ENCODE measurements around the gene BCDIN3D. TPM values are rescaled to one million over a fixed set of nuclear protein-coding genes. Genes with fewer than 3 reads are reported as not detected.

BCDIN3D gene
- total RNA-seq, 2 donors from 2014 or later, result 1.3 to 3.6 TPM

DNA sequence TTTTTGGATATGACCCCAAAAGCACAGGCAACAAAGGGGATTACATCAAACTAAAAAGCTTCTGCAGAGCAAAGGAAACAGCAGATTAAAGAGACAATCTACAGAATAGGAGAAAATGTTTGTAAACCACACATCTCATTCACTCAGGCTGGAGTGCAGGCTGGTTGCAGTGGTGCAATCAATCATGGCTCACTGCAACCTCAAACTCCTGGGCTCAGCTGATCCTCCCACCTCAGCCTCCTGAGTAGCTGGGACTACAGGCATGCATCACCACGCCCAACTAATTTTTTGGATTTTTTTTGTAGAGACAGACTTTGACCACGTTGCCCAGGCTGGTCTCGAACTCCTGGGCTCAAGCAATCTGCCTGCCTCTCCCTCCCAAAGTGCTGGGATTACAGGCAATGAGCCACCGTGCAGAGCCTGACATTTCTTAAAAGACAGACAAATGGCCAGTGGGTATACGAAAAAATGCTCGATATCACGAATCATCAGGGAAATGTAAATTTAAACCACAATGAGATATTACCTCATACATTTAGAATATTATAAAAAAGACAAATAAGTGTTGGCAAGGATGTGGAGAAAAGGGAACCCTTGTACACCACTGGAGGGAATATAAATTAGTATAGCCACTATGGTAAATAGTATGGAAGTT is 24.5 kb downstream of the BCDIN3D start:
- WGBS, 2 donors, result 77 to 82% methylated on average over 7 of the region's 7 CpGs
- intact Hi-C loops (cut with DNase I), result no loop called here

DNA sequence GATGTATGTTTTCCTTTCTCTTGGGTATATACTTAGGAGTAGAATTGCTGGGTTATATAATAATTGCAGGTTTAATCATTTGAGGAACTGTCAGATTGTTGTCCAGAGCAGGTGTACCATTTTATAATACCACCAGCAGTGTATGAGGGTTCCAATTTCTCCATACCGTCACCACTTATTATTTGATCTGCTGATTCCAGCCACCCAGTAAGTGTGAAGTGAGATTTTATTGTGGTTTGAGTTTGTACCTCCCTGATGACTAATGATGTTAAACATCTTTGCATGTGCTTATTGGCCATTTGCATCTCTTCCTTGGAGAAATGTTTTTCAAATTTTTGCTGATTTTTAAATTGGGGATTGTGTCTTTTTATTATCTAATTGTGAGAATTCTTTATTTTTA is 29.8 kb downstream of the BCDIN3D start:
- DNase-seq (no peak), ATAC-seq (no peak)
- WGBS, 2 donors, result 90 to 100% methylated on average over 1 of the region's 1 CpG
- TF ChIP-seq, protein P1, sequence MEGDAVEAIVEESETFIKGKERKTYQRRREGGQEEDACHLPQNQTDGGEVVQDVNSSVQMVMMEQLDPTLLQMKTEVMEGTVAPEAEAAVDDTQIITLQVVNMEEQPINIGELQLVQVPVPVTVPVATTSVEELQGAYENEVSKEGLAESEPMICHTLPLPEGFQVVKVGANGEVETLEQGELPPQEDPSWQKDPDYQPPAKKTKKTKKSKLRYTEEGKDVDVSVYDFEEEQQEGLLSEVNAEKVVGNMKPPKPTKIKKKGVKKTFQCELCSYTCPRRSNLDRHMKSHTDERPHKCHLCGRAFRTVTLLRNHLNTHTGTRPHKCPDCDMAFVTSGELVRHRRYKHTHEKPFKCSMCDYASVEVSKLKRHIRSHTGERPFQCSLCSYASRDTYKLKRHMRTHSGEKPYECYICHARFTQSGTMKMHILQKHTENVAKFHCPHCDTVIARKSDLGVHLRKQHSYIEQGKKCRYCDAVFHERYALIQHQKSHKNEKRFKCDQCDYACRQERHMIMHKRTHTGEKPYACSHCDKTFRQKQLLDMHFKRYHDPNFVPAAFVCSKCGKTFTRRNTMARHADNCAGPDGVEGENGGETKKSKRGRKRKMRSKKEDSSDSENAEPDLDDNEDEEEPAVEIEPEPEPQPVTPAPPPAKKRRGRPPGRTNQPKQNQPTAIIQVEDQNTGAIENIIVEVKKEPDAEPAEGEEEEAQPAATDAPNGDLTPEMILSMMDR (IDR thresholded peaks at IDR 0.05), result no peak
- no peak for TF ChIP-seq POLR2A (IDR thresholded peaks at IDR 0.05)
- H3K27ac ChIP-seq, result no peak overlapping the region
- H3K9me3 ChIP-seq, result no peaks in the 10 kb centered on the region
- no peaks in the 10 kb centered on the region for H3K27me3 ChIP-seq
- no peaks in the 10 kb centered on the region for H3K4me1 ChIP-seq
- H3K36me3 ChIP-seq (replicated peaks in 1 of 2; ENCODE audit: insufficient read depth in 1 of 2, low read depth in 2 of 2), result no peaks in the 10 kb centered on the region
- intact Hi-C loops (cut with DNase I), result no loop called here
- H3K4me3 ChIP-seq, result no peak overlapping the region

More for the DNA sequence above, 24.5 kb downstream of the BCDIN3D start:
- H3K36me3 ChIP-seq (replicated peaks in 1 of 2; ENCODE audit: insufficient read depth in 1 of 2, low read depth in 2 of 2), result no peaks in the 10 kb centered on the region
- H3K27ac ChIP-seq, result no peak overlapping the region
- H3K4me1 ChIP-seq, result no peaks in the 10 kb centered on the region
- no peaks in the 10 kb centered on the region for H3K9me3 ChIP-seq
- H3K4me3 ChIP-seq, result no peak overlapping the region
- no peak for DNase-seq
- H3K27me3 ChIP-seq, result no peaks in the 10 kb centered on the region
- TF ChIP-seq POLR2A (IDR thresholded peaks at IDR 0.05), result no peak
- TF ChIP-seq, protein P1 (IDR thresholded peaks at IDR 0.05), result no peak
- ATAC-seq, result no peak

DNA sequence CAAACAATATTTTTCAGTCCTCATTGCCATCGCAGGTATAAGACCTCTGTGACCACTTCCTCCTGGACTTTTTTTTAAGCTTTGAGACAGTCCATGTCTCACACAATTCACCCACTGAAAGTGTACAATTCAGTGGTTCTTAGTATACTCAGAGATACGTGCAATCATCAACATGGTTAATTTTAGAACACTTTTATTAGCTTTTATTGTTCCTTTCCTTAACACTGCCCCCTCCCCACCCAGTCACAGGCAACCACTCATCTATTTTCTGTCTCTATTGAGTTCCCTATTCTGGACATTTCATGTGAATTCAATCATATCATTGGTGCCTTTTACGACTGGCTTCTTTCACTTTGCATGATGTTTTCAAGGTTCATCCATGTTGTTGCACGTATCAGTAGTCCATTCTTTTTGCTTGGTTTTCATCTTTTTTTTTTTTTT is 30.9 kb downstream of the BCDIN3D start:
- H3K4me1 ChIP-seq, result no peaks in the 10 kb centered on the region
- no peak overlapping the region for H3K27ac ChIP-seq
- DNase-seq (no peak), ATAC-seq (no peak)
- H3K4me3 ChIP-seq, result no peak overlapping the region
- H3K9me3 ChIP-seq, result no peaks in the 10 kb centered on the region
- WGBS, 2 donors, result 75 to 86% methylated on average over 4 of the region's 4 CpGs
- TF ChIP-seq POLR2A (IDR thresholded peaks at IDR 0.05), result no peak
- no peaks in the 10 kb centered on the region for H3K36me3 ChIP-seq (replicated peaks in 1 of 2; ENCODE audit: insufficient read depth in 1 of 2, low read depth in 2 of 2)
- intact Hi-C loops (cut with DNase I), result no loop called here
- no peaks in the 10 kb centered on the region for H3K27me3 ChIP-seq

DNA sequence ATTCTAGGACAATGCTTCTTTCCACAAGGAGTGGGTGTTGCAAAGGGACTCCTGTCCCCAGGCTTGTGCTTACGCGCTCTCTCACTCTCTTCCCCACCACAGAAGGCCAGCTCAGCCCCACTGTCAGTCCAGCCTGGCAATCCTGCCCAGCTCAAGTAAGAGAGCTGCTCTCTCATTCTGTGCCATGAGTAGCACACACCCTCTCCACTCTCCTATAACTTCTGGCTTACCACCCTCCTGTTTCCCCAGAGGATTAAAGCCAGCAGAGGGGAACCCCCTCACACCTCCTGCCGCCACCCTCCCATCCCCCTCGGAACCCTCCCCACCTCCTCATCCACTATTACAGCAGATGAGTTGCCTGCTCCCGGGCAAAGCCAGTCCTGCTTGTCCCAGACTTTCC is 31.8 kb downstream of the BCDIN3D start:
- Histone ChIP-seq H3K9me3 (no peaks in the 10 kb centered on the region), H3K27ac (no peak overlapping the region), H3K4me1 (no peaks in the 10 kb centered on the region), H3K36me3 (replicated peaks in 1 of 2; ENCODE audit: insufficient read depth in 1 of 2, low read depth in 2 of 2) (no peaks in the 10 kb centered on the region), H3K4me3 (no peak overlapping the region), H3K27me3 (no peaks in the 10 kb centered on the region)
- 81 to 91% methylated on average over 5 of the region's 5 CpGs for WGBS, 2 donors
- intact Hi-C loops (cut with DNase I), result no loop called here
- DNase-seq (no peak), ATAC-seq (no peak)
- TF ChIP-seq POLR2A (IDR thresholded peaks at IDR 0.05), result no peak
- TF ChIP-seq, protein P1 (IDR thresholded peaks at IDR 0.05), result no peak

DNA sequence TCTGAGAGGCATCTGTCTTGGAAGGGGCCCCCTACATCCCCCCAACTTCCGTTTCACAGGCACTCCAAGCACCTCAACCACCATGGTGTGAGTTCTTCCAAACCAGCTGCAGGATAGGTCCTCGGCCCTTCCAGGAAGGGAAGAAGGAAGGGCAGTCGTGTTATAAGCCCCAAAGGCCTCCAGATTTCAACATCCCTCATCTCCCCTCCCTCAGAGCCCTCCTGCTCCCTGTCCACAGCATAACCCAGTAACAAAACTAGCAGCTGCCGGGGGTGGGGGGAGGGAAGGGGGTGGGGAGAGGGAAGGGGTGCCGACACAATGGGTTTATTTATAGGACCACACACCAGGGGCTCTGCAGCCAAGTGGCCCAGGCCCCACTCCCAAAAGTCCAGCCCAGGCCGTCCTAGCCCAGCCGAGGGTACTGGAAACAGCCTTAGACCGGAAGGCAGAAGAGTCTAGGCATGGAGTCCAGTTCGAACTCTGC is 33.0 kb downstream of the BCDIN3D start:
- Histone ChIP-seq H3K4me1 (no peaks in the 10 kb centered on the region), H3K36me3 (replicated peaks in 1 of 2; ENCODE audit: insufficient read depth in 1 of 2, low read depth in 2 of 2) (no peaks in the 10 kb centered on the region), H3K9me3 (no peaks in the 10 kb centered on the region), H3K4me3 (no peak overlapping the region), H3K27me3 (no peaks in the 10 kb centered on the region), H3K27ac (no peak overlapping the region)
- 66 to 71% methylated on average over 9 of the region's 9 CpGs for WGBS, 2 donors
- intact Hi-C loops (cut with DNase I), result no loop called here
- no peak for ATAC-seq
- DNase-seq, result no peak
- TF ChIP-seq POLR2A (IDR thresholded peaks at IDR 0.05), result no peak
- TF ChIP-seq, protein P1 (IDR thresholded peaks at IDR 0.05), result no peak
